ENCODE data around the gene KAT7. TPM values are rescaled to one million over a fixed set of nuclear protein-coding genes. Genes with fewer than 3 reads are reported as not detected.
"Not testable (repeated sequence)": the region's sequence is repeated elsewhere in the genome, so short reads cannot be mapped to it uniquely, and the experiment has no call there.

KAT7 gene
- 28.5 and 34.9 TPM in 2 replicates for total RNA-seq
- polyA plus RNA-seq (2012), result 22.3 TPM

- peak; percentile 100 for DNase-seq (ENCODE audit: low read depth)
These were observed at the start of gene KAT7 for GRCh38 chr17:49788478-49789242. KAT7 (plus strand) TSS chr17:49788681; CDS start chr17:49788835, 154 bp downstream.

GRCh38 chr17:49739641-49740271 is 48.7 kb upstream of the KAT7 start:
- DNase-seq (ENCODE audit: low read depth), result peak; percentile 55

GRCh38 chr17:49741009-49741691 is 47.3 kb upstream of the KAT7 start:
- peak; percentile 34 for DNase-seq (ENCODE audit: low read depth)

DNA sequence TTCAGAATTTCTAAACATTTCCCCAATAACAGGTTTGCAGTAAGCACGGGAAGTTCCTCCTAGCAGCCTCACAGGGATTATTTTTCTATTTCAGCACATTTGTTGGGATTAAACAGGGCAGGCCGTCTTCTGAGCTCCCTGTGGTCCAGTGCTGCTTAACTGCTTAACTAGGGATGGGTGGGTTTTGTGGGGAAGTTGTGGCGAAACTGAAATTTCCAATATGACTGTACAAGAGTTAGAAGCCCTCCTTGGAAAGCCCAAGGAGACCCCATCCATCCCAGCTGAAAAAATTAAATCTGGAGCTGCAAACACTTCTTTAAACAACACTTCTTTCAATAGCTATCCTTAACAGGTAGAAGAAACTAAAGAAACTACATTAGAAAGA is 46.8 kb upstream of the KAT7 start:
- DNase-seq (ENCODE audit: low read depth), result no peak

GRCh38 chr17:49742166-49742638 is 46.3 kb upstream of the KAT7 start:
- no peak for DNase-seq (ENCODE audit: low read depth)

GRCh38 chr17:49745175-49746139 is 43.0 kb upstream of the KAT7 start:
- DNase-seq (ENCODE audit: low read depth), result no peak

DNA sequence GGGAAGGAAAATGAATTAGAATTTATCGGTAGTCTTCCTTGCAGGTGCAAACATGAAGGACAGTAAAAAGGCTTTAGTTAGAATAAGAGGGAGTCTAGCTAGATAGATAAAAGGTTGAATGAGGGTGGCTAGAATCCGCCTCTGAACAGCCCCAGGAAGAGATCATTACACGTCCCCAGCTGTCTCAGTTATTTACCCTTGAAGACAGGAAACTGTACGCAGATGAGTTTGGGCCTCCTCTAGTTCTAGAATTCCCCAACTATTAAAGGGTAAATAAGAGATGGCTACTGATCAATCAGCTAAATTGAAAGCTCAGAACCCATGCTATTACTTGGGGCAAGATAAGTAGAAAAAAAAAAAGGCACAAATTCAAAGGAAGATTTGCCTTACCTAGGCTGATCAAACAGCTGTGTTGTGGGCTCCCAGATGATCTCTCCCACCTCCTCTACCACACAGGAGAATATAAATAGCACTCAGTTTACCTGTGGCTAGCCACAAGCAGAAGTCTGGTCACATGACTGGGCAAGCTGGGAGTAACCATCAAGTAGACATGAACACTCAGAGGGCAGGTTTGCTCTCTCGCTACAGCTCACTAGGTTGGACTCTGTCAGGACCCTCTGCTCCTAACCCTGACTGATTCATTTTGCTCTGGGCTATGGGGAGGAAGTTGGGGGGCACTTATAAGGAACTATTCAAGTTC is 41.5 kb upstream of the KAT7 start:
- peak; percentile 64 for DNase-seq (ENCODE audit: low read depth)

DNA sequence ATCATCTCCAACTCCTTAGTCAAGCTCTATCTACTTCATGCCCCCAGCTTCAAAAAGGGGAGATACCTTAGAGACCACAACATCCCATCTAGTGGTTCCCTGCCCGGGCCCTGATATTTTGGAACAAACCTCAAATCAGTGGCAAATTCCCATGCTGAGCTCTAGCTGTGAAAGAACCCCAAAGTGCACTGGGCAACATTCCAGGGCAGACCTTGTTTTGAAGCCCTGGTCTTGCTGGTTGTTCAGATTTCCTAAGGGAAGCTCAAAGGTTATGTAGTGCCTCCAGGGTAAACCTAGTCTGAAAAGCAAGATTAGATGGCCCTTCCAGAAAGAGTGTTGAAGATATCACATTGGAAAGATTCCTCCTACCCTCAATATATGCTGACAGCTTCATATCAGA is 40.8 kb upstream of the KAT7 start:
- DNase-seq (ENCODE audit: low read depth), result no peak

DNA sequence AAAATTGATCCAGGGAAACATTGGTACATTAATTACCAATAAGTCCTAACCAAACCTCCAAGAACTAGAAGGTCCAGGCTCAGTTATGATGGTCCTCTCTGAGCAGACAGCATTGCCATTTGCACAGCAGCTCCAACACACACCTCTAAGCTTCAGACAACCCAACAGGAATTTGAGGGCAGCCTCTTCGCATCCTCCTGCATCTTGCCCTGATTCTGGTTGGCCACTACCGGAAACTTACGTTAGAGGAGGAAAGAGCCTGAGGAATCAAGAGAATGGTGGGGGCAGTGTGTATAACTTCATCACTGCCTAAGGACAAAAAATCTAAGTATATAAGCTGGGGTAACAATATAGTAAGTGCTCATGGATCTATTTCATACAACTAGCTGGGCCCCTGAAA is 40.3 kb upstream of the KAT7 start:
- no peak for DNase-seq (ENCODE audit: low read depth)

GRCh38 chr17:49748791-49749190 is 39.7 kb upstream of the KAT7 start:
- DNase-seq (ENCODE audit: low read depth), result peak; percentile 32

DNA sequence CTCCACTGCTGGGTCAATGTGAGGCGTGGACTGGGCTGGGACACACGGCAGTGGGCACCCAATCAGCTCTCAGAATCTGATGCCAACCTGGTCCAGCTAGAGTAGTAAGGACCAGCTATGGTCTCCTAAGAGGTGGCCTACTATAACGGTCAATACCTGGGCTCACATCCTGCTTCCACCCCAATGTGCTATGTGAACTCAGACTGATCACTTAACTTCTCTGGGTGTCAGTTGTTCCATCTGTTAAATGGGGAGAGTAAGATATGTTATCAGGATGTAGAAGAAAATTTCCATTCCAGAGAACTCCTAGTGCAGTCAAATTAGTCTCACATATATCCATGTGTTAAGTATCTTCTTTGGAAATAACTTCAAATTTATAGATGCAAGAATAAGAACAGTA is 38.8 kb upstream of the KAT7 start:
- DNase-seq (ENCODE audit: low read depth), result no peak

DNA sequence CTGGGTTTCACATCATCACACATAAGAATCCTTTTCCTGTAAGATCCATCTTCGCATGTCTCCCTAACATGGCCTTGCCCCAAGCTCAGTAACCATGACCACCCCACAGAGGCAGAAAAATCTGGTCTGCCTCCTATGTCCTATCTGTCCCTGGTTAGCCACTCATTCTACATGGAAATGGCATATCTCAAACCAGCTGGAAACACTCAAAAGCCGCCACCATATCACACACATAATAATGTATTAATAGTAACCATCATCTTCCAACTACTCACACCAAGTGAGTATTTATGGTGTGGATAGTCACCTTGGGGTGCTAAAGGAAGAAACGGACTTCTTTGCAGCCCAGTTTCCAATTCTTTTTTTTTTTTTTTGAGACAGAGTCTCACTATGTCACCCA is 36.0 kb upstream of the KAT7 start:
- no peak for DNase-seq (ENCODE audit: low read depth)

DNA sequence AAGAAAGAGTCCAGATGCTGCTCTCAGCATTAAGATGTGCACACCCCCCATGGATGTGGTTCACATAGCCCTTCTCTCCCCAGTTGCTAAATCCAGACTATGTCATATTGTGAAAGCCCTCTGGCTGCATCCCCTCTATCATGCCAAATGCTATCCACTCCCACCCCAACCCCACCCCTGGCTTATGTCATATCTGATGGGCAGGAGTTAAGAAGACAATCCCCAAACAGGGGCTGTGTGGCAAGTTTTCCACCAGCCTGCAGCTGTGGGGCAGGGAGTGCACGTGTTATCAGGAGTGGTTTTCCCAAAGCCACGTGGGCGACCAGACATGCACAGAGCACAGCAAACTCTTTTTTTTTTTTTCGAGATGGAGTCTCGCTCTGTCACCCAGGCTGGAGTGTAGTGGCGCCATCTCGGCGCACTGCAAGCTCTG is 34.5 kb upstream of the KAT7 start:
- peak; percentile 64 for DNase-seq (ENCODE audit: low read depth)

DNA sequence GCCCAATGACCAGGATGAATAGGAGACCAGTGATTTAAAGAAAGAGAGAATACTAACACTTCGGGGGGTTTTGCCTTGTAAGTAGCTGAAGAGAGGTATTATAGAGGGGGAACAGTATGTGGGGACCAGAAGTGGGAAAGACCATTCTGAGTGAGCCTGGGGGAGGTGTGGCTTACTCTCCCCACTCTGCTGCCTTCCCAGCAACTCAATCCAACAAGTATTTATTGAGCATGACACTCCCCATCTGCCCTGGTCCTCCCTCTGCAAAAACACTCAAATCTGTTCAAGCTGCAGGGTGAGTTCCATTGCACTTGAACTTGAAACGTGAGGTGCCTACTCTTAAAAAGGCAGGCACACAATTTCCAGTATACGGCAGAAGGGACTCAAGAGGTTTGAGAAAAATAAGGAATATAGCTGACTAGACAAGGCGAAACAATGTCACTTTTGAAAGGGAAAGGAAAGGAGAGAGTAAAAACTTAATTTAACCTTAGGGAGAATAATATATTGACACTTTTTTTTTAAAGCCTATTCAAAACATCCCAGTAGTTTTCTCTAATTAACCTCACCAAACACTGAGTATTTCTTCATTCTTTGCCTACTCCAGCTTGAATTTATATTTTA is 32.7 kb upstream of the KAT7 start:
- DNase-seq (ENCODE audit: low read depth), result no peak

- DNase-seq (ENCODE audit: low read depth), result no peak
These were observed 31.9 kb upstream of the KAT7 start for GRCh38 chr17:49756323-49757150.

GRCh38 chr17:49757151-49757777 is 31.2 kb upstream of the KAT7 start:
- no peak for DNase-seq (ENCODE audit: low read depth)

DNA sequence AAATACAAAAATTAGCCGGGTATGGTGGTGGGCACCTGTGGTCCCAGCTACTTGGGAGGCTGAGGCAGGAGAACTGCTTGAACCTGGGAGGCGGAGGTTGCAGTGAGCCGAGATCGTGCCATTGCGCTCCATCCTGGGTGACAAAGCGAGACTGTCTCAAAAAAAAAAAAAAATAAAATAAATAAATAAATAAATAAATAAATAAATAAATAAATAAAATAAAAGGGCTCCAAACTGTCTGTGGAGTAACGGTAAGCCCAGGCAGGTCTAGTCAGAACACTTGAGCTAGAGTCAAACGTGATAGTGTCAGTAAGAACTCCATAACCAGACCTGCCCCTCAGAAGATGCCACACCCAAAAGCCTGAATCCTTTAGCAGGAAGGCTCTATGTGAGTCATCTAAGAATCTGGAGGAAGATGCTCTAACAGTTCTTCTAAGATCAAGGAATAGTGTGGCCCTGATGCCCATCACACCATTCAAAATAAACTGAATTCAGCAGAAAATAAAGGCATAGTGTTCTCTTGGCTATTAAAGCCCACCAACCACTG is 29.9 kb upstream of the KAT7 start:
- DNase-seq (ENCODE audit: low read depth), result not testable (repeated sequence)

DNA sequence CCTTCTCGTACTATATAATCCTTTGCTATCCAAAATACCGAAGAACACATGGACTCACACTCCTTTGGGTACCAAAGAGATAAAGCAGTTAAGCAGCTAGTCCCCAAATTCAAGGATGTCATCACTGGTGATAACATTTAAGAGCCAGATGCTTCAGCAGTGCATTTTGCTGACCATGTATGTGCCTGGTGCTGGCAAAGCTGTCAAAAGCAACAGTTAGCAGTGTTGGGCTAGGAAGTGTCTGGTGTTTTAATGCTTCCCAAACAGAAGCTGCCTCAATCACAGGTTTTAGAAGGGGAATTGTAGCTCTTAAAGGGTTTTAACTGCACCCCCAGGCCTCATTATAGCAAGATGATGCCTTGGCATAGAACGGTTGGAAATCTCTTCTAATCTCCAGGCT is 29.3 kb upstream of the KAT7 start:
- DNase-seq (ENCODE audit: low read depth), result no peak

All from myocyte (in vitro differentiated cells).